NCI-H1092 treated with DMSO at 0.1 percent for 48 hours (cell line): ENCODE results near the gene GCK.
"Not testable (repeated sequence)": the region's sequence is repeated elsewhere in the genome, so short reads cannot be mapped to it uniquely, and the experiment has no call there.

Experiments used
- DNase-seq: peaks from one replicate; lab custom pipeline; 2025; lab: John Stamatoyannopoulos, UW

Gene GCK

GRCh38 chr7:44177570-44178131 is 11.6 kb downstream of the GCK start:
- no peak for DNase-seq

GRCh38 chr7:44176486-44176885 is 12.8 kb downstream of the GCK start:
- DNase-seq: no peak

GRCh38 chr7:44175730-44176129 is 13.5 kb downstream of the GCK start:
- no peak for DNase-seq

GRCh38 chr7:44174694-44174948 is 14.6 kb downstream of the GCK start:
- not testable (repeated sequence) for DNase-seq

- no peak for DNase-seq
Measured at GRCh38 chr7:44173911-44174693, 15.1 kb downstream of the GCK start.

GRCh38 chr7:44172803-44173424 is 16.3 kb downstream of the GCK start:
- peak; percentile 87 for DNase-seq

GRCh38 chr7:44172352-44172751 is 16.9 kb downstream of the GCK start:
- no peak for DNase-seq

GRCh38 chr7:44171901-44172300 is 17.3 kb downstream of the GCK start:
- not testable (repeated sequence) for DNase-seq

GRCh38 chr7:44167920-44168319 is 21.3 kb downstream of the GCK start:
- no peak for DNase-seq

- no peak for DNase-seq
Measured at GRCh38 chr7:44163591-44163990, 25.6 kb downstream of the GCK start.

GRCh38 chr7:44162785-44163395 is 26.3 kb downstream of the GCK start:
- no peak for DNase-seq

GRCh38 chr7:44162179-44162578 is 27.1 kb downstream of the GCK start:
- no peak for DNase-seq

- DNase-seq: no peak
Measured at GRCh38 chr7:44161371-44161770, 27.9 kb downstream of the GCK start.

- peak; percentile 23 for DNase-seq
Measured at GRCh38 chr7:44159824-44160630, 29.2 kb downstream of the GCK start.

GRCh38 chr7:44158873-44159631 is 30.2 kb downstream of the GCK start:
- no peak for DNase-seq

GRCh38 chr7:44158096-44158872 is 31.0 kb downstream of the GCK start:
- peak; percentile 46 for DNase-seq

GRCh38 chr7:44157116-44158080 is 31.8 kb downstream of the GCK start:
- DNase-seq: no peak

GRCh38 chr7:44156453-44157010 is 32.7 kb downstream of the GCK start:
- no peak for DNase-seq
